SH-SY5Y (cell line): ENCODE data around the gene DNAAF6.

Source experiments
- GATA2 ChIP-seq: IDR thresholded peaks from 2 replicates; pipeline ENCODE4 v1.6.1; 2011; ENCODE audit warnings: mild to moderate bottlenecking, low read depth, low read length
- GATA3 ChIP-seq: IDR thresholded peaks from 2 replicates; pipeline ENCODE4 v1.6.1; 2011; ENCODE audit warnings: low read depth, mild to moderate bottlenecking, low read length, moderate library complexity

The DNAAF6 gene

DNA sequence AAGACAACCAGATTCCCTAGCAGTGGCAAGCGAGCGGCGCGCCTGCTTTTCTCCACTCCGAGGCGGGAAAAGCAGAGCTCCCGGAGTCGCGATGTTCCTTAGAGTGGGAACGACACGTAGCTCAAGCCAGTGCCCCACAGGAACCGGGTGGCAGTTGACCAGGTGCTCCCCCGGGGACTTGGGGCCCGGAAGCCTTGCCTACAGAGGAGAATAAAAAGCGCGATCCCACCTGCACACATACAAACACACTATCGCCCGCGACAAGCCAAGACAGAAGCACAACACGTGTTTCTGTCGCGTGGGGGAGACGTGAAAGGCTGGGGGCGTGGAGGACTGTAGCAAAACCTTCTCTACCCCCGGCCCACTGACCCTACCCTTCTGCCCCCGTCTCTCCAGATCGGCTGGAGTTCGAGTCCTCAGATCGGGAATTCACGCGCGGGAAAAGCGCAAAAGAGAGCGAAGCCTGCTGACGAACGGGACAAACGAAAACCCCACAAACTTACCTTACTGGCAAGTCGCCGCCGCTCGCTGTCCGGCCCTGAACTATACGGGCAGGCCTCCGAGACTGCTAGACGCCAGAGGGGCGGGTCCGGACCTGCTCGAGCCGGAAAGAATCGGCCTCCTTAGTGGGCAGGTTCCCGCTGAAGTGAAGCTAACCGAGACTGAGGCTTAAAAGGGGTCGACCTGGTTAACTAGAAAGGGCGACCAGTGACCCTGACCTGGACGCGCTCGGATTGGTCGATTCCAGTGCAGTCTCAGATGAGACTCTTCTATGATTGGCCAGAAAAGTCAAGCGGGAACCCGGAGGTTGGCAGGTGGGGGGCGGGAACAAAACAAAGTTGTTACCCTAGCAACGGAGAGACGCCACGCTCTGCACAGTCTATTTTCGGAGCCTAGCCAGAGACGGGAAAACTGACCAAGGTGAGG lies at the start of gene DNAAF6, which contains the start of gene NUP62CL:
Gene DNAAF6 (plus strand): TSS at position 842 of the 927 bp plus-strand sequence. CDS start 6,265 bp downstream, outside the sequence.
Gene NUP62CL (minus strand): TSS at position 664 of the 927 bp plus-strand sequence. CDS start 31,287 bp downstream, outside the sequence.
- TF ChIP-seq GATA3 (no peak), GATA2 (no peak)

DNA sequence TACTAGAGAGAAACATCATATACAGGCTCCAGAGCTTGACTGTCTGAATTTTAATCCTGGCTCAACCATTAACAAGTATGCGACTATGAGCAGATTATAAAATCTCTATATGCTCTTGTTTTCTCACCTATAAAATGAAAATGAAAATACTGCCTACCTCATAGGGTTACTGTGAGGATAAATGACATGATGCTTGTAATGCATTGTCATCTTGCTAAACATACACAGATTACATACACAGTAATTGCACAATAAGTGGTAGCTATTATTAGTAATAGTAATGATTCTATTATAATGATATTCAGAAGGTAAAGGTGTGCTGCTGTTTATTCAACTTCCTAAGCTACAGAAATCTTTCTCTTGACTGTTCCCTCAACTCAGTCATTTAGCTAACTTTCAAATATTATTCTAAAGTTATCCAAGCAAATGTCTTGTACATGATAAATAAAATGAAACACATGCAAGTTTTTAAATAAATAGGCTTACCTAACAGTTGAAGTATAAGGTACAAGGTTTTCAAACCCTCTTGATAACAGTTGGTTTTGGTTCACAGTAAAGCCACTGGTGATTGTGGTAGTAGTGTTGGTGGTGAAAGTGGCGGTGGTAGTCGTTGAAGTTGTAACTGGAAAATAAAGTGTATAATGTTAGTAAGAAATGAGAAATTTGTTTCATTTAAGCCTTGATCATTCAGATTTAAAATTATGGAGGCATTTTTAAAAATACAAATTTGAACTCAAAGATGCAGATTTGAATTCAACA lies 39.1 kb upstream of the DNAAF6 start:
- TF ChIP-seq GATA2 (no peak), GATA3 (no peak)

- TF ChIP-seq GATA2 (no peak), GATA3 (no peak)
Observed at GRCh38 chrX:107168257-107168656, 38.2 kb upstream of the DNAAF6 start.

GRCh38 chrX:107168712-107169111 lies 37.7 kb upstream of the DNAAF6 start:
- TF ChIP-seq GATA2 (no peak), GATA3 (no peak)

- TF ChIP-seq GATA3 (no peak), GATA2 (no peak)
Observed at GRCh38 chrX:107171369-107172102, 34.9 kb upstream of the DNAAF6 start.

GRCh38 chrX:107197319-107197718 lies 9.1 kb upstream of the DNAAF6 start:
- TF ChIP-seq GATA2 (no peak), GATA3 (no peak)

- TF ChIP-seq GATA3 (no peak), GATA2 (no peak)
Observed at GRCh38 chrX:107199491-107199890, 6.9 kb upstream of the DNAAF6 start.

- TF ChIP-seq GATA3 (no peak), GATA2 (no peak)
Observed at GRCh38 chrX:107204068-107204605, 2.3 kb upstream of the DNAAF6 start.

- TF ChIP-seq GATA3: no peak
- no peak for TF ChIP-seq GATA2
Observed at GRCh38 chrX:107206697-107207065, 270 bp downstream of the DNAAF6 start.

- TF ChIP-seq GATA2: no peak
- TF ChIP-seq GATA3: no peak
Observed at GRCh38 chrX:107207089-107207488, 678 bp downstream of the DNAAF6 start.

DNA sequence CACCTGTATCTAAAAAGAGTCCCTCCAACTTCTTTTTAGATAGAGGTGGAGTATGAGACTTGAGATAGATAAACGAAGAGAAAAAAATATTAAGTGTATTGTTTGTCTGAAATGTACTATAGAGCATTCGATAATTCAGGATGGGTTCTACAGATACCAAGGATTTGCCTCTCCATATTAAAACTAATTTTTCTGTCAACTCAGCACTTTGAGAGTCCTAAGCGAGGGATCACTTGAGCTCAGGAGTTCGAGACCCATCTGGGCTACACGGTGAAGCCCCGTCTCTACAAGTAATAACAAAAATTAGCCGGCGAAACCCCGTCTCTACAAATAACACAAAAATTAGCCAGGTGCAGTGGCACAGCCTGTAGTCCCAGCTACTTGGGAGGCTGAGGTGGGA lies 1.5 kb downstream of the DNAAF6 start:
- TF ChIP-seq GATA2 (no peak), GATA3 (no peak)

- TF ChIP-seq GATA3 (no peak), GATA2 (no peak)
Observed at GRCh38 chrX:107213477-107213876, 7.1 kb downstream of the DNAAF6 start.

DNA sequence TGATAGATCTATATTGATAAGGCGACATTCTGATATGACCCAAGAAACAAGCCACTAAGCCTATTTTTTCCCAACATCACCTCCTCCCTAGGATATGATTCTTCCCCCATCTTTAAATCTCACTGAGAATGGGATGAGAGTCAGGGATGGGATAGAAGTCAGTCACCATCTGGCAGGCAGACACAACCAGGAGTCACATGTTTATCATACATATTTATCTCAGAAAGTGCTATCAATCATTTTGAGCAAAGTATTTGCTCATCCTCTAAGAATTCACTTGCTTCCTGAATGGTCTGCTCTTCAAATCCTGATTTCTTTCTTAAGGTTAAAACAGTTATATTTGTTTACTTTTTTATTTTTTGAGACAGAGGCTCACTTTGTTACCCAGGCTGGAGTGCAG lies 20.3 kb downstream of the DNAAF6 start:
- TF ChIP-seq GATA3: no peak
- TF ChIP-seq GATA2: peak; percentile 33; the same call in 1 of the 2 replicates

GRCh38 chrX:107227780-107228485 lies 21.5 kb downstream of the DNAAF6 start:
- TF ChIP-seq GATA2 (no peak), GATA3 (no peak)
